GM12873 (cell line): ENCODE results near the gene PPP2R3A.

Experiments
- TF ChIP-seq, protein P1 (sequence below): IDR thresholded peaks from 2 replicates; pipeline ENCODE4 v1.5.1; 2012; ENCODE audit warnings: low read depth, mild to moderate bottlenecking, moderate library complexity, low read length, control low read depth; ENCODE audit not compliant: insufficient read depth; ENCODE audit errors: missing control alignments

Gene PPP2R3A

DNA sequence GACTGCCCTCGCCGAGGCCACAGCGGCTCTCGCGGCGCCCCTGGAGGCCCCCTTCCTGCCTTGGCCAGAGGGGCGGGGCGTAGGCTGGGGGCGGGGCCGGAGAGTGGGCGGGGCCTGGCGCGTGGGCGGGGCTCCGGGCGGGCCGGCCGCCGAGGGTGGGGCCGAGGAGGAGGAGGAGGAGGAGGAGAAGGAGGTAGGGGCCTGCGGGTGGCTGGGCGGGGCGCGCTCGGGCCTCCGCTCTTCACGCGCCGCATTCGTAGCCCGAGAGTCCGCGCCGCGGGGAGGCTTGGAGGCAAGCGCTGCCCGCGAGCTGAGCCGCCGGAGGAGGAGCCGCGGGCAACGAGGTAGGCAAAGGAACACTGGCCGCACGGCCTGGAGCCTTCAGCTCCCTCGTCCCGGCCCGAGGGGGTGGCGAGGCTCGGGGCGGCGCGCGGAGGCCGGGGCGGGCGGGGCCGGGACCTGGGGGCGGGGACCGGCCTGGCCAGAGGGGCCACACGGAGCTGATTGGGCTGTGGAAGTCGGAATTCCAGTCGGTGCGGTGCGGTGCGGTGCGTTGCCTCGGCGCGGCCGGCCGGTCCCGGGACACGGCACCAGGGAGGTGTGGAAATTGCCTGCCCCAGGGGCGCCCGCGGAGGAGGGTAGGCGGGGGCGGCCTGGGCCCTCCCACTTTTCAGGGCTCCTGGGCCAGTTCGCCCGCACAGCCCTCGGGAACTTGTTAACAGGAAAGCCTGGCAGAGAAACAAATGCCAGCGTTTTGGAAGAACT lies at the start of gene PPP2R3A:
TSS of gene PPP2R3A (plus strand) at position 223 of the 765 bp plus-strand sequence. CDS start 35,771 bp downstream, outside the sequence.
- TF ChIP-seq, protein P1, sequence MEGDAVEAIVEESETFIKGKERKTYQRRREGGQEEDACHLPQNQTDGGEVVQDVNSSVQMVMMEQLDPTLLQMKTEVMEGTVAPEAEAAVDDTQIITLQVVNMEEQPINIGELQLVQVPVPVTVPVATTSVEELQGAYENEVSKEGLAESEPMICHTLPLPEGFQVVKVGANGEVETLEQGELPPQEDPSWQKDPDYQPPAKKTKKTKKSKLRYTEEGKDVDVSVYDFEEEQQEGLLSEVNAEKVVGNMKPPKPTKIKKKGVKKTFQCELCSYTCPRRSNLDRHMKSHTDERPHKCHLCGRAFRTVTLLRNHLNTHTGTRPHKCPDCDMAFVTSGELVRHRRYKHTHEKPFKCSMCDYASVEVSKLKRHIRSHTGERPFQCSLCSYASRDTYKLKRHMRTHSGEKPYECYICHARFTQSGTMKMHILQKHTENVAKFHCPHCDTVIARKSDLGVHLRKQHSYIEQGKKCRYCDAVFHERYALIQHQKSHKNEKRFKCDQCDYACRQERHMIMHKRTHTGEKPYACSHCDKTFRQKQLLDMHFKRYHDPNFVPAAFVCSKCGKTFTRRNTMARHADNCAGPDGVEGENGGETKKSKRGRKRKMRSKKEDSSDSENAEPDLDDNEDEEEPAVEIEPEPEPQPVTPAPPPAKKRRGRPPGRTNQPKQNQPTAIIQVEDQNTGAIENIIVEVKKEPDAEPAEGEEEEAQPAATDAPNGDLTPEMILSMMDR: no peak

GRCh38 chr3:135916310-135916709 lies 49.2 kb upstream of the PPP2R3A start:
- TF ChIP-seq, protein P1: no peak

- TF ChIP-seq, protein P1: no peak
Measured at GRCh38 chr3:135917076-135917475, 48.5 kb upstream of the PPP2R3A start.

- TF ChIP-seq, protein P1: no peak
Measured at GRCh38 chr3:135917927-135918597, 47.5 kb upstream of the PPP2R3A start.

- TF ChIP-seq, protein P1: peak; percentile 24
Measured at GRCh38 chr3:135918600-135918999, 46.9 kb upstream of the PPP2R3A start.

DNA sequence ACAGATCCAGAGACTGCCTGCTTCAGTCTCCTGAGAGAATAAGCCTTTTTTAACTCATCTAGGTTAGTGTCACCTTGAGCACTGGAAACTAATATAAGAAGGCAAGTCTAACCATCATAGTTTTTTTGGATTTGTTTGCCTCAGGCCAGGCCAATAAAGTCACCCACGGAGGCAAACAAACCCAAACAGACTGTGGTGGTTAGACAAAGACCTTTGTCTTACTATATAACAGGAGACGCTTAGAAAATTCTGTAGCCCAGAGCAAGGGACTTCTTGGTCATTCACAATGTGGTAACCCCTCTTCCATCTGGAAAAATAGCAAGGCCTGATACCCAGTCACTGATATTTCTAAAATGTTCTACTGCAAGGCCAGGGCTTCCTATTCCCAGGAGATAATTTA lies 45.3 kb upstream of the PPP2R3A start:
- TF ChIP-seq, protein P1: no peak

- TF ChIP-seq, protein P1: no peak
Measured at GRCh38 chr3:135922903-135923250, 42.7 kb upstream of the PPP2R3A start.
